OCI-LY3 (cell line): Measurements from ENCODE around the gene MAP4.

Experiments
- CTCF ChIP-seq: fragments of 200-600, 300-600 bp; sonication (generic); IDR thresholded peaks from 2 replicates; pipeline ENCODE4 v1.5.1; 2014; ENCODE audit warnings: antibody characterized with exemption, low read length, low read depth
- EZH2phosphoT487 ChIP-seq: fragments of 200-600 bp; shearing (Covaris generic); IDR thresholded peaks from 2 replicates; pipeline ENCODE4 v1.6.1; 2018; ENCODE audit warnings: antibody characterized with exemption, mixed run types, low read depth

DNA sequence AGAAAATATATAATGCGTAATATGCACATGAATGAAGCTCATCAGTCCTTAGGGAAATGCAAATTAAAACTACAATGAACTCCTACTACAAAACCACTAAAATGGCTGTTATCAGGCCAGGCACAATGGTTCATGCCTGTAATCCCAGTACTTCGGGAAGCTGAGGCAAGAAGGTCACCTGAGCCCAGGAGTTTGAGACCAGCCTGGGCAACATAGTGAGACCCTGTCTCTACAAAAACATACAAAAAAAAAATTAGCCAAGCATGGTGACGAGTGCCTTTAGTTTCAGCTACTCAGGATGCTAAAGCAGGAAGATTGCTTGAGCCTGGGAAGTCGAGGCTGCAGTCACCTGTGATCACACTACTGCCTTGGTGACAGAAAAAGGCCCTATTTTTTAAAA is 85.2 kb downstream of the MAP4 start:
- TF ChIP-seq CTCF (no peak), EZH2phosphoT487 (no peak)
